HG02642 (cell line): ENCODE measurements around the gene HIVEP3.

Source experiments
- ATAC-seq: cut with Tn5 transposase; IDR thresholded peaks from one replicate; pipeline ENCODE4 v1.9.1; 2021; ENCODE audit warnings: mild to moderate bottlenecking; ENCODE audit not compliant: unreplicated experiment, poor library complexity

The HIVEP3 gene

GRCh38 chr1:41740058-41740457 is 178.7 kb downstream of the HIVEP3 start:
- ATAC-seq, result no peak

GRCh38 chr1:41739061-41739955 is 179.4 kb downstream of the HIVEP3 start:
- peak; percentile 72 for ATAC-seq

GRCh38 chr1:41738475-41738874 is 180.2 kb downstream of the HIVEP3 start:
- ATAC-seq, result no peak

- ATAC-seq, result no peak
These were observed 180.7 kb downstream of the HIVEP3 start for GRCh38 chr1:41738006-41738405.

GRCh38 chr1:41735631-41736260 is 183.0 kb downstream of the HIVEP3 start:
- ATAC-seq, result no peak

- ATAC-seq, result no peak
These were observed 183.6 kb downstream of the HIVEP3 start for GRCh38 chr1:41735139-41735538.

GRCh38 chr1:41734201-41734970 is 184.3 kb downstream of the HIVEP3 start:
- no peak for ATAC-seq

- no peak for ATAC-seq
These were observed 185.0 kb downstream of the HIVEP3 start for GRCh38 chr1:41733725-41734124.

GRCh38 chr1:41733021-41733420 is 185.7 kb downstream of the HIVEP3 start:
- no peak for ATAC-seq

GRCh38 chr1:41731516-41732030 is 187.1 kb downstream of the HIVEP3 start:
- ATAC-seq, result no peak

GRCh38 chr1:41730806-41731205 is 187.9 kb downstream of the HIVEP3 start:
- ATAC-seq, result no peak

GRCh38 chr1:41728403-41729202 is 190.1 kb downstream of the HIVEP3 start:
- peak; percentile 80 for ATAC-seq

- ATAC-seq, result no peak
These were observed 191.0 kb downstream of the HIVEP3 start for GRCh38 chr1:41727749-41728115.

GRCh38 chr1:41726899-41727748 is 191.6 kb downstream of the HIVEP3 start:
- peak; percentile 40 for ATAC-seq

- no peak for ATAC-seq
These were observed 192.4 kb downstream of the HIVEP3 start for GRCh38 chr1:41726292-41726691.

- ATAC-seq, result no peak
These were observed 193.8 kb downstream of the HIVEP3 start for GRCh38 chr1:41724926-41725325.

GRCh38 chr1:41724248-41724647 is 194.5 kb downstream of the HIVEP3 start:
- no peak for ATAC-seq

GRCh38 chr1:41723786-41724185 is 194.9 kb downstream of the HIVEP3 start:
- no peak for ATAC-seq

- no peak for ATAC-seq
These were observed 196.5 kb downstream of the HIVEP3 start for GRCh38 chr1:41722184-41722583.
